B cell (primary cell): ENCODE results near the gene KRTDAP. TPM values are rescaled to one million over a fixed set of nuclear protein-coding genes. Genes with fewer than 3 reads are reported as not detected.

Experiments
- ATAC-seq: fragments of 200-7000 bp; cut with Tn5 transposase; one replicate; pipeline ENCODE4 v1.10.0; 2021; ENCODE audit warnings: low read depth, mild to moderate bottlenecking, moderate number of reproducible peaks, moderate library complexity
- CTCF ChIA-PET: fragments of 350-600 bp; sonication (Branson Sonifier 250); formaldehyde crosslinking; loops from one replicate; lab custom pipeline; 2021; ENCODE audit warnings: antibody characterized with exemption, inconsistent platforms; lab: Charles Lee
- POLR2A ChIA-PET: fragments of 350-600 bp; sonication (Branson Sonifier 250); formaldehyde crosslinking; loops from one replicate; lab custom pipeline; 2021; ENCODE audit warnings: antibody characterized with exemption; lab: Charles Lee
- DNase-seq: peaks from one replicate; pipeline ENCODE4 v3.0.0; 2013
- H2AFZ ChIP-seq: 2 replicates; pipeline ENCODE4 v1.6.1; 2012; ENCODE audit warnings: mild to moderate bottlenecking, low read depth, low read length; ENCODE audit not compliant: insufficient read depth, poor library complexity, severe bottlenecking
- H3K27ac ChIP-seq, 2 donors: 1 replicate in 1 of 2; 2 replicates in 1 of 2; pipeline ENCODE4 v1.5.1; 2012 to 2013; ENCODE audit warnings: low read length in 2 of 2, mild to moderate bottlenecking in 2 of 2, moderate library complexity in 1 of 2
- H3K27me3 ChIP-seq, 4 experiments: fragments of 200-600 bp in 1 of 4; sonication (generic) in 1 of 4; replicated peaks in 1 of 4; 1 replicate in 2 of 4; 2 replicates in 2 of 4; pipeline versions ENCODE4 v1.6.1 to v1.7.0; 2013 to 2016; ENCODE audit warnings: low read length in 3 of 4, mild to moderate bottlenecking in 2 of 4, mixed read lengths in 1 of 4, moderate library complexity in 1 of 4; ENCODE audit not compliant: insufficient read depth in 4 of 4, control insufficient read depth in 3 of 4; ENCODE audit errors: control extremely low read depth in 1 of 4
- H3K36me3 ChIP-seq, 2 experiments: replicated peaks in 1 of 2; 1 replicate in 1 of 2; 2 replicates in 1 of 2; pipeline versions ENCODE4 v1.6.1 to v1.7.1; 2013; ENCODE audit warnings: low read length in 1 of 2; ENCODE audit not compliant: insufficient read depth in 2 of 2, control insufficient read depth in 1 of 2; ENCODE audit errors: control extremely low read depth in 1 of 2, extremely low read depth in 1 of 2
- H3K4me1 ChIP-seq, 2 donors: fragments of 200-600 bp in 1 of 2; sonication (generic) in 1 of 2; 1 replicate in 1 of 2; 2 replicates in 1 of 2; pipeline versions ENCODE4 v1.5.1 to v1.6.1; 2013 to 2017; ENCODE audit warnings: low read length in 2 of 2; ENCODE audit not compliant: control insufficient read depth in 2 of 2, insufficient read depth in 2 of 2
- H3K4me2 ChIP-seq: replicated peaks from 2 replicates; pipeline ENCODE3; 2012; ENCODE audit warnings: mild to moderate bottlenecking, low read depth, low read length; ENCODE audit not compliant: poor library complexity, severe bottlenecking
- H3K4me3 ChIP-seq, 5 experiments: fragments of 200-600 bp in 1 of 5; sonication (generic) in 1 of 5; 1 replicate in 3 of 5; 2 replicates in 2 of 5; pipeline versions ENCODE4 v1.5.1 to v1.7.0; 2011 to 2016; ENCODE audit warnings: low read length in 4 of 5, mild to moderate bottlenecking in 4 of 5, low read depth in 2 of 5, control low read depth in 1 of 5, moderate library complexity in 1 of 5; ENCODE audit not compliant: insufficient read depth in 1 of 5; ENCODE audit errors: control extremely low read depth in 1 of 5, extremely low read depth in 1 of 5
- H3K79me2 ChIP-seq: fragments of 200-600 bp; sonication (generic); one replicate; pipeline ENCODE4 v1.6.0; 2016; ENCODE audit warnings: low read length; ENCODE audit not compliant: control insufficient read depth, insufficient read depth
- H3K9ac ChIP-seq: fragments of 200-600 bp; sonication (generic); 2 replicates; pipeline ENCODE4 v1.6.1; 2017; ENCODE audit warnings: mild to moderate bottlenecking, low read length, moderate library complexity
- H3K9me3 ChIP-seq, 3 donors: one replicate each; pipeline versions ENCODE4 v1.6.1 to v1.7.1; 2013; ENCODE audit warnings: low read length in 2 of 3; ENCODE audit not compliant: control insufficient read depth in 2 of 3, insufficient read depth in 1 of 3; ENCODE audit errors: control extremely low read depth in 1 of 3
- H4K20me1 ChIP-seq: 2 replicates; pipeline ENCODE4 v1.6.0; 2012; ENCODE audit warnings: mild to moderate bottlenecking, low read length; ENCODE audit not compliant: insufficient read depth, control insufficient read depth, poor library complexity, severe bottlenecking
- H3K27ac Mint-ChIP-seq: one replicate; pipeline ENCODE4 v1.8.0; 2021; ENCODE audit warnings: mixed read lengths
- H3K27me3 Mint-ChIP-seq: one replicate; pipeline ENCODE4 v1.8.0; 2021; ENCODE audit warnings: mixed read lengths
- H3K4me1 Mint-ChIP-seq: one replicate; pipeline ENCODE4 v1.8.0; 2021; ENCODE audit warnings: mixed read lengths
- H3K4me3 Mint-ChIP-seq: one replicate; pipeline ENCODE4 v1.8.0; 2021; ENCODE audit warnings: mixed read lengths
- H3K9me3 Mint-ChIP-seq: one replicate; pipeline ENCODE4 v1.8.0; 2022; ENCODE audit warnings: mixed read lengths; ENCODE audit not compliant: insufficient read depth
- EZH2 ChIP-seq: IDR thresholded peaks from 2 replicates; pipeline ENCODE4 v1.6.1; 2012; ENCODE audit warnings: borderline replicate concordance, low read depth, mild to moderate bottlenecking, moderate library complexity, low read length; ENCODE audit not compliant: insufficient read depth, poor library complexity, severe bottlenecking
- WGBS: methylation state at CpG from one replicate; pipeline ENCODE4 v1.1.5; 2013; ENCODE audit warnings: missing lambda C conversion rate; ENCODE audit not compliant: insufficient coverage; 5-methylcytosine and 5-hydroxymethylcytosine counted together
- intact Hi-C: fragments of 100-400 bp; cut with micrococcal nuclease; formaldehyde crosslinking; loops from one replicate; pipeline ENCODE4 v1.10.0; 2022
- polyA plus RNA-seq: library from polyadenylated mRNA; depleted of rRNA; stranded (reverse); fragments of >200 nt; gene quantifications from 2 replicates; pipeline ENCODE4 v1.2.3, GENCODE V29; 2012
- total RNA-seq, 2 donors: library from RNA; stranded (reverse); fragments of 120-200 nt in 1 of 2; gene quantifications; 1 replicate in 1 of 2; 2 replicates in 1 of 2; pipeline versions ENCODE4 v1.2.3 to v1.2.4, GENCODE V29; 2013 to 2022
- TF ChIP-seq, protein P1 (sequence below): fragments of 200-600 bp; IDR thresholded peaks from one replicate; pipeline ENCODE4 v1.8.0; 2022; ENCODE audit warnings: antibody characterized with exemption, mild to moderate bottlenecking

Gene KRTDAP
- total and polyA plus RNA-seq, 2 donors (not counting 1 experiment from before 2014, with no cell fraction given): not detected

DNA sequence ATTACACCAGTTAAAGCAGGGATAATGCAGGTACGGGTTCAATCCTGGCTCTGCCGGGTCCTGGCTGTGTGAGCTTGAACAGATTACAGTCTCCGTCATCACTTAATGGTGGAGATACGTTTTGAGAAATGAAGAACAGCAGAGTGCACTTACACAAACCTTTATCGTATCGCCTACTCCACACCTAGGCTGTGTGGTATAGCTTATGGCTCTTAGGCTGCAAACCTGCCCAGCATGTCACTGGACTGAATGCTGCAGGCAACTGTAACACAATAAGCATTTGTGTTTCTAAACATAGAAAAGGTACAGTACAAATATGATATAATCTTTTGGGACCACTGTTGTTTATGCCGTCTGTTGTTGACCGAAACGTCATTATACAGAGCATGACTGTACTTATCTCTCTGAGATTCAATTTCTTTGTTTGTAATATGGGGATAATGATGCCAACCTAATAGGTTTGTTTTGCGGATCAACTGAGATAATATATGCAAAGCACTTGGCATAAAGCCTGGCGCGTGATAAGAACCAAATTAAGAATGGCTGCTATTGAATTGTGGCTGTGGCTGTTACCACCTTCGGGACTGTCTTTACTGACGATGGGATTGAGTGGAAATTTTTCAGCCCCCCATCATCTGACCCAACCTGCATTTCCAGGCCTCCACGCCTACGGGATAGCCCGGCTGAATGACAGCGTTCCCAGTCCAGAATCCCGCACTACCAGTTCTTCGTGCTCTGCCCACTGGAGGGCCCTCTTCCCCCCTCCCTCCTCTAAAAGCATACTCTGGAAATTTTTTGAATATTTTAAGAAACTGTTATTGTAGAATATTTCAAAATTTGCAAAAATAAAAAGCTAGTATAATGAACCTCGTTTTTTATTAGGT lies 11.2 kb downstream of the KRTDAP start:
- DNase-seq: no peak
- H3K27me3 Mint-ChIP-seq: no peaks in the 10 kb centered on the region
- WGBS: 100% methylated on average over 6 of the region's 21 CpGs
- peaks cover 5% of the 10 kb centered on the region in 2 donors for H3K4me1 ChIP-seq
- no peak for ATAC-seq
- no peaks in the 10 kb centered on the region for H3K9me3 Mint-ChIP-seq
- POLR2A ChIA-PET: interaction anchor here (0.7 kb wide), 1 partner anchor 197 kb away, joined by 7 read pairs; no protein-coding TSS in a partner anchor
- H3K4me3 Mint-ChIP-seq: no peak overlapping the region
- no peaks in the 10 kb centered on the region for H3K36me3 ChIP-seq
- H3K27ac Mint-ChIP-seq: no peak overlapping the region
- H3K27ac ChIP-seq: no peak overlapping the region
- no peak overlapping the region for H2AFZ ChIP-seq
- no peak for TF ChIP-seq EZH2
- TF ChIP-seq, protein P1, sequence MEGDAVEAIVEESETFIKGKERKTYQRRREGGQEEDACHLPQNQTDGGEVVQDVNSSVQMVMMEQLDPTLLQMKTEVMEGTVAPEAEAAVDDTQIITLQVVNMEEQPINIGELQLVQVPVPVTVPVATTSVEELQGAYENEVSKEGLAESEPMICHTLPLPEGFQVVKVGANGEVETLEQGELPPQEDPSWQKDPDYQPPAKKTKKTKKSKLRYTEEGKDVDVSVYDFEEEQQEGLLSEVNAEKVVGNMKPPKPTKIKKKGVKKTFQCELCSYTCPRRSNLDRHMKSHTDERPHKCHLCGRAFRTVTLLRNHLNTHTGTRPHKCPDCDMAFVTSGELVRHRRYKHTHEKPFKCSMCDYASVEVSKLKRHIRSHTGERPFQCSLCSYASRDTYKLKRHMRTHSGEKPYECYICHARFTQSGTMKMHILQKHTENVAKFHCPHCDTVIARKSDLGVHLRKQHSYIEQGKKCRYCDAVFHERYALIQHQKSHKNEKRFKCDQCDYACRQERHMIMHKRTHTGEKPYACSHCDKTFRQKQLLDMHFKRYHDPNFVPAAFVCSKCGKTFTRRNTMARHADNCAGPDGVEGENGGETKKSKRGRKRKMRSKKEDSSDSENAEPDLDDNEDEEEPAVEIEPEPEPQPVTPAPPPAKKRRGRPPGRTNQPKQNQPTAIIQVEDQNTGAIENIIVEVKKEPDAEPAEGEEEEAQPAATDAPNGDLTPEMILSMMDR: no peak
- no peak overlapping the region for H3K4me2 ChIP-seq
- H4K20me1 ChIP-seq: no peaks in the 10 kb centered on the region
- CTCF ChIA-PET: interaction anchor here (0.5 kb wide), 1 partner anchor 164 kb away, joined by 3 read pairs; no protein-coding TSS in a partner anchor
- H3K27me3 ChIP-seq: no peaks in the 10 kb centered on the region
- H3K4me3 ChIP-seq: no peak overlapping the region
- peaks cover 3% of the 10 kb centered on the region for H3K4me1 Mint-ChIP-seq
- no peaks in the 10 kb centered on the region for H3K79me2 ChIP-seq
- intact Hi-C loops: no loop called here
- H3K9me3 ChIP-seq: no peaks in the 10 kb centered on the region
- H3K9ac ChIP-seq: no peak overlapping the region

DNA sequence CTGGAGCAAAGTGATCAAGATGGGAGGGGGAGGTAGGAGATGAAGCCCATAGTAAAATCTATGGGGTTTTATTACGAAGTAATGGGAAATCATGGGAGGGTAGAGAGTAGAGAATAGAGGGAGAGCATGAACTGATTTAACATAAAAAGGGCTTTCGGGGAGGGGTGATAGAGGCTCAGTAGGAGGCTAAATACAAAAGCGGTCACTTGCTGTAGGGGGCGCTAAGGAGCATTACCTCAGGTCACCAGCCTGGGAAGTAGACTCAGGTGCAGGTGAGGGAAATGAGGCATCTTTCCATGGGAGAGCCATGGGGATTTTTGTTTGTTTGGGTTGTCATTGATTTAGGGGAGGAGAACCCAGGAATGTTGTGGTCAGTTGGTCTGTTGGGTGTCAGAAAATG lies 14.1 kb downstream of the KRTDAP start:
- H3K27ac Mint-ChIP-seq: no peak overlapping the region
- 74% methylated on average over 4 of the region's 4 CpGs for WGBS
- CTCF ChIA-PET: interaction anchor here (1.1 kb wide), 1 partner anchor 98 kb away, joined by 3 read pairs; no protein-coding TSS in a partner anchor

More for the DNA sequence above, 14.1 kb downstream of the KRTDAP start:
- Mint-ChIP-seq H3K4me3 (no peak overlapping the region), H3K27me3 (no peaks in the 10 kb centered on the region), H3K4me1 (no peaks in the 10 kb centered on the region), H3K9me3 (no peaks in the 10 kb centered on the region)
- Histone ChIP-seq H3K27me3 (no peaks in the 10 kb centered on the region), H3K79me2 (no peaks in the 10 kb centered on the region), H3K9ac (no peak overlapping the region), H3K9me3 (no peaks in the 10 kb centered on the region), H3K4me3 (no peak overlapping the region), H4K20me1 (no peaks in the 10 kb centered on the region), H3K36me3 (no peaks in the 10 kb centered on the region), H3K4me1 (no peaks in the 10 kb centered on the region), H2AFZ (no peak overlapping the region), H3K4me2 (no peak overlapping the region), H3K27ac (no peak overlapping the region)
- intact Hi-C loops: no loop called here
- POLR2A ChIA-PET: no interaction called here
- TF ChIP-seq, protein P1: no peak
- no peak for TF ChIP-seq EZH2
- no peak for ATAC-seq
- DNase-seq: no peak
